ENCODE results near the gene HSD17B2.

DNA sequence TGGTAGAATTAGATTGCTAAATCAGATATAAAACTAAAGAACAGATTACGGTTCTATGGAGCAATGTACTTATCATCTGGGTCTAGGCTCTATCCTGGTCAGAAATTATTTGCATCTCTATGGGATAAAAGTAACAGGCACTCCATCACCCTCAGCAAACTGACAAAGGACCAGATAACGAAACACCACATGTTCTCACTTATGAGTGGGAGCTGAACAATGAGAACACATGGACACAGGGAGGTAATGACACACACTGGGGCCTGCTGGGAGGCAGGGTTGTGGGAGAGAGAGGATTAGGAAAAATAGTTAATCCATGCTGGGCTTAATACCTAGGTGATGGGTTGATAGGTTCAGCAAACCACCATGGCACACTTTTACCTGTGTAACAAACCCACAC, 73.0 kb downstream of the HSD17B2 start:
- no peak for TF ChIP-seq GATA3 (IDR thresholded peaks at IDR 0.05; ENCODE audit: low read depth, low read length)
- TF ChIP-seq GATA2 (IDR thresholded peaks at IDR 0.05; ENCODE audit: low read depth, low read length), result no peak
